IMR-90 (cell line): ENCODE data around the gene GIMAP8.

ENCODE experiments used
- CEBPB ChIP-seq: IDR thresholded peaks from 2 replicates; pipeline ENCODE4 v1.6.1; 2012; ENCODE audit warnings: low read depth, low read length, improper control_type of control experiment
- CHD1 ChIP-seq: IDR thresholded peaks from 2 replicates; pipeline ENCODE4 v1.6.1; 2012; ENCODE audit warnings: low read depth, low read length, improper control_type of control experiment
- MAFK ChIP-seq: IDR thresholded peaks from 2 replicates; pipeline ENCODE4 v1.6.1; 2012; ENCODE audit warnings: low read depth, low read length, improper control_type of control experiment
- MAZ ChIP-seq: IDR thresholded peaks from 2 replicates; pipeline ENCODE4 v1.6.1; 2012; ENCODE audit warnings: low read depth, mild to moderate bottlenecking, low read length, improper control_type of control experiment, moderate library complexity, borderline replicate concordance
- MXI1 ChIP-seq: IDR thresholded peaks from 2 replicates; pipeline ENCODE4 v1.6.1; 2012; ENCODE audit warnings: low read depth, mild to moderate bottlenecking, low read length, moderate library complexity, borderline replicate concordance
- NFE2L2 ChIP-seq: fragments of 150-350 bp; IDR thresholded peaks from 2 replicates; pipeline ENCODE4 v1.6.1; 2016; ENCODE audit warnings: low read depth, mild to moderate bottlenecking, low read length
- POLR2A ChIP-seq: IDR thresholded peaks from 2 replicates; pipeline ENCODE4 v1.6.1; 2012; ENCODE audit warnings: mild to moderate bottlenecking, low read depth, low read length
- RAD21 ChIP-seq: IDR thresholded peaks from 2 replicates; pipeline ENCODE4 v1.6.1; 2012; ENCODE audit warnings: low read length, improper control_type of control experiment
- RCOR1 ChIP-seq: IDR thresholded peaks from 2 replicates; pipeline ENCODE4 v1.6.1; 2012; ENCODE audit warnings: mild to moderate bottlenecking, low read length, improper control_type of control experiment; ENCODE audit not compliant: insufficient replicate concordance
- RFX5 ChIP-seq: IDR thresholded peaks from 2 replicates; pipeline ENCODE4 v1.8.0; 2012; ENCODE audit warnings: low read depth, mild to moderate bottlenecking, low read length, moderate library complexity
- SMC3 ChIP-seq: fragments of 150-350 bp; IDR thresholded peaks from 2 replicates; pipeline ENCODE4 v1.6.1; 2016; ENCODE audit warnings: low read depth, mild to moderate bottlenecking, antibody characterized with exemption, low read length, moderate library complexity
- USF2 ChIP-seq: fragments of 150-350 bp; IDR thresholded peaks from 2 replicates; pipeline ENCODE4 v1.6.1; 2017; ENCODE audit warnings: mild to moderate bottlenecking, antibody characterized with exemption, low read length, low read depth
- TF ChIP-seq, protein P1 (sequence below): conservative IDR thresholded peaks from 2 replicates; pipeline ENCODE4 v1.5.1; 2012; ENCODE audit warnings: mild to moderate bottlenecking, low read depth, low read length, improper control_type of control experiment
- TF ChIP-seq, protein P2 (sequence below): fragments of 150-350 bp; IDR thresholded peaks from 2 replicates; pipeline ENCODE4 v1.6.1; 2016; ENCODE audit warnings: low read depth, mild to moderate bottlenecking, low read length, moderate library complexity, borderline replicate concordance

- TF ChIP-seq RFX5 (no peak), USF2 (no peak), POLR2A (no peak), MAZ (no peak), RAD21 (no peak), RCOR1 (no peak), MAFK (no peak), CEBPB (no peak), MXI1 (no peak), SMC3 (no peak), CHD1 (no peak), NFE2L2 (no peak)
- TF ChIP-seq, protein P1, sequence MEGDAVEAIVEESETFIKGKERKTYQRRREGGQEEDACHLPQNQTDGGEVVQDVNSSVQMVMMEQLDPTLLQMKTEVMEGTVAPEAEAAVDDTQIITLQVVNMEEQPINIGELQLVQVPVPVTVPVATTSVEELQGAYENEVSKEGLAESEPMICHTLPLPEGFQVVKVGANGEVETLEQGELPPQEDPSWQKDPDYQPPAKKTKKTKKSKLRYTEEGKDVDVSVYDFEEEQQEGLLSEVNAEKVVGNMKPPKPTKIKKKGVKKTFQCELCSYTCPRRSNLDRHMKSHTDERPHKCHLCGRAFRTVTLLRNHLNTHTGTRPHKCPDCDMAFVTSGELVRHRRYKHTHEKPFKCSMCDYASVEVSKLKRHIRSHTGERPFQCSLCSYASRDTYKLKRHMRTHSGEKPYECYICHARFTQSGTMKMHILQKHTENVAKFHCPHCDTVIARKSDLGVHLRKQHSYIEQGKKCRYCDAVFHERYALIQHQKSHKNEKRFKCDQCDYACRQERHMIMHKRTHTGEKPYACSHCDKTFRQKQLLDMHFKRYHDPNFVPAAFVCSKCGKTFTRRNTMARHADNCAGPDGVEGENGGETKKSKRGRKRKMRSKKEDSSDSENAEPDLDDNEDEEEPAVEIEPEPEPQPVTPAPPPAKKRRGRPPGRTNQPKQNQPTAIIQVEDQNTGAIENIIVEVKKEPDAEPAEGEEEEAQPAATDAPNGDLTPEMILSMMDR, result no peak
- TF ChIP-seq, protein P2, sequence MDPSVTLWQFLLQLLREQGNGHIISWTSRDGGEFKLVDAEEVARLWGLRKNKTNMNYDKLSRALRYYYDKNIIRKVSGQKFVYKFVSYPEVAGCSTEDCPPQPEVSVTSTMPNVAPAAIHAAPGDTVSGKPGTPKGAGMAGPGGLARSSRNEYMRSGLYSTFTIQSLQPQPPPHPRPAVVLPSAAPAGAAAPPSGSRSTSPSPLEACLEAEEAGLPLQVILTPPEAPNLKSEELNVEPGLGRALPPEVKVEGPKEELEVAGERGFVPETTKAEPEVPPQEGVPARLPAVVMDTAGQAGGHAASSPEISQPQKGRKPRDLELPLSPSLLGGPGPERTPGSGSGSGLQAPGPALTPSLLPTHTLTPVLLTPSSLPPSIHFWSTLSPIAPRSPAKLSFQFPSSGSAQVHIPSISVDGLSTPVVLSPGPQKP, result no peak
Measured at GRCh38 chr7:150446288-150446938, 4.0 kb upstream of the GIMAP8 start.
